Fibroblast of skin of left biceps (primary cell): ENCODE results near the gene L1CAM.

ENCODE experiments used
- DNase-seq, 2 experiments: peaks; one replicate each; pipeline ENCODE4 v3.0.0-alpha.2; 2013; ENCODE audit warnings: low read depth in 2 of 2

The L1CAM gene

DNA sequence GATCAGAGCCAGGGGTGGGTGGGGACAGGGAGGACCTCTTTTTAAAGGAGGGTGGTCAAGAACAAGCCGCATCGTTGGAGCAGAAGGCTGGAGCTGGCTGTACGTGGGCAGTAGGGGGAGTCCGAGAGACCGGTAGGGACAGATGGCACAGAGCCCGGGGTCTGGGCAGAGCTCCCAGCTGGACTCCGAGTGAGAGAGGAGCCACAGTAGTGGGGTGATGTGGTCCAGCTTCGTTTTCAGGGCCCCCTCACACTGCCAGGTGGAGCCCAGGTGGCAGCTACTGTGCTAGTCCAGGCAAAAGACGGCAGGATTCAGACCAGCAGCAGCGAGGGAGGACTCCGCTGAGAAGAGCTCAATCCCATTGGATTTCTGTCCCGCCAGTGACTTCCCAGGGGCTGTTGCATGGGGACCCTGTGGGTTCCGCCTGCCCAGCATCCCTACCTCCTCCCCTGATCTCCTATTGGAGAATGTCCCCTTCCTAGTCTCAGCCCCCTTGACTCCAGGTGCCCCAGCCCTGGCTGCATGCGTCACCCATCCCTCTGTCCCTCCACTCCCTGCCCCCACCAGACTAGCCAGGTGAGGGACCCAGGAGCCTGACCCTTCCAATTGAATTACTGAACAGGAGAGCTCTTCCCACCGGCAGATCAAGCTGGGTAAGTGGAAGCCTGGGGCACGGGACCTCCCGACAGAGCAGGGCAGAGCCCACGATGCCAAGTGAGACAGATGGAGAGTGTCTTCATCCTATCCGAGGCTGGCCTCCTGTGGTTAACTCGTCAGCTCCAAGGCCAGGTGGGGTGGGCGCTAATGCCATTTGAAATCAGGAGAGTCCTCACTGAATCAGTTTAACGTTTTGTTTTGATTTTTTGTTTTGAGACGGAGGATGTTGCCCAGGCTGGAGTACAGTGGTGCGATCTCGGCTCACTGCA is 37.2 kb upstream of the L1CAM start:
- no peak for DNase-seq

DNA sequence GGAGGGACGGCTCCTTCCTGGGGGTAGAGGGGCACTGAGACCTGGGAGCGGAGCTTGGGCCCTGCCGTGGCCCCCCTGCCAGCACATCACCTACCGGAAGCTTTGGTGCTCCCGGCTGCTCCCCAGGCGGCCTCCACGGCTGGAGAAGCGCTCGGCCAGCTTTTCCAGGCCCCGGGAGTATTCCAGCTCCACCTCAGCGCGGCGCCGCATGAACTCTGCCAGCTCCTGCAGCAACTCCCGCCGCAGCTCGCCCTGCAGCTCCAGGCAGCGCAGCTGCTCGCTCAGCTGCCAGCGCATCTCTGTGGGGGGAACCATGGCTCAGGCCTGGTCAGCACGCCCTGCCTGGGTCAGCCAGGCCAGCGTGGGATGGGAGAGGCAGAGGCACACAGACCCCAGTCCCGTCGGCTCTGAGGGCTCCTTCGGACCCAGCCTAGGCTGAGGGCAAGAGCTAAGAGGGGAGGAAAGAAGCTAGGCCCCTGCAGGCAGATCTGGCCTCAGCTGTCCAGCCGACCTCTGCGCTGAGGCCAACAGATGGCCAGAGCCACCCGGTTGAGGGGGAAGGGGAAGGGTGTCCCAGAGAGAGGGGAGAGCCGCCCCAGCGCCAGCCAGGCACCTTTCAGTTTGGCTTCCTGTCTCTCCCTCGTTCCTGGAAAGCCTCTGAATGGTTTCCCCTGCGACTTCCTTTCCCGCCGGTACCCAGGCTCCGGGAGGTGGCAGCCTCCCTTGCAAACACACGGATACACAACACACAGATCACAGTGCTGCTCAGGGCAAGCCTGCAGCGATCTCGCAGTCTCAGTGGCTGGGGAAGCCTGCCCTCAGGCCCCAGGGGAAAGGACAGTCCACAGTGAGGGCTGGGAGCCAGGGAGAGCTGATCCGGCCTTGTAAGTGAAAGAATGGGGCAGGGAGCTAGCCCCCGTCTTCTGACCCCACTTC is 35.8 kb upstream of the L1CAM start:
- no peak for DNase-seq

DNA sequence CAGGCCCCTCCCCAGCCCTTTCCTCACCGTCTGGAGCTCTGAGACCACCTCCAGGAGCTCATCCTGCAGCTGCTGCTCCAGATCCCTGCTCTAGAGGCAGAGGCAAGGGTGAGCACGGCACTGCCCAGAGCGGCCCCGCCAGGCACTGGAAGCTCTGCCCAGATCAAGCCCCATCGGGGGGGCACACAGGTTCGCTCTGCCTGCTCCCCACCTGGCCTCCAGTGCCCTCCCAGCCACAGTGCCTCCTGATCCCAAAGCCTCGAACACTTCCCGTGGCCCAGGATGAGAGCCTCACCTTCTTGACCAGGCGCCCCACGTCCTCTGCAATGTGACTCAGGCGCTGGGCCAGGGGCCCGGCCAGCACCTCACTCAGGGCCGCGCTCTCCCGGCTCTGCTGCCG is 35.1 kb upstream of the L1CAM start:
- no peak for DNase-seq

DNA sequence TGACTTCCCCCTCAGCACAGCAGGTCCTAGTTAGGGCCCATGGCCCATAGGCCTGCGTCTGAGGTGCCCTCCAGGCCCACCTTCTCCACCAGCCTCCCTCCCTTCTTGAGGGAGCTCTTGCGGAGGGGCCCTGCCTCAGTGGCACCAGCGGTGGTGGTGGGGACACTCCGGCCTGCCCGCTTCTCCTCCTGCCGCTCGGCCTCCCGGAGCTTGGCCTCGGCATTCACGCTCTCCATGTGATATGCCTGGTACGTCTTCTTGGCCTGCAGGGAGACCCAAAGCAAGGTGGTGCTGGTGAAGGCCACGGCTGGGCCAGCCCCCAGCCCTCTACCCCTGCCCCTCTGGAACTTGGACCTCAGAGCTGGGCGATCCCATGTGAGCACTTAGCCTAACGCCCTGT is 34.6 kb upstream of the L1CAM start:
- no peak for DNase-seq

DNA sequence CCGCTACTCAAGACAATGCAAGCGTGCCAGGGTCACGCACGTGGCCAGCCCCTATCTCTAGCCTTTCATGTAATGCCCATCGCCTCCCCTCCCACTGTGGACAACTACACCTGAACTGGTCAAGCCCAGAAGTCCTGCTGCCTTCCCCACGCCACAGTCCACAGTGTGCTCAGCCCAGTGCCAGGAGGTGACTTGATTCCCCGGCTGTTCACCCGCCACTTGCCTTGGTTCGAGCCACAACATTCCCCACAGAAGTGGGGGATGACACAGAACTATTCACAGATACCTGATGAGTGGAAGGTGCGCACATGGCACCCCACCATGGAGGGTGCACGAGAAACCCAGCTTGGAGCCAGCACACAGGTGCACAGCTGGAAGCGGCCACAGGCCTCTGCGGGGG is 33.3 kb upstream of the L1CAM start:
- no peak for DNase-seq

DNA sequence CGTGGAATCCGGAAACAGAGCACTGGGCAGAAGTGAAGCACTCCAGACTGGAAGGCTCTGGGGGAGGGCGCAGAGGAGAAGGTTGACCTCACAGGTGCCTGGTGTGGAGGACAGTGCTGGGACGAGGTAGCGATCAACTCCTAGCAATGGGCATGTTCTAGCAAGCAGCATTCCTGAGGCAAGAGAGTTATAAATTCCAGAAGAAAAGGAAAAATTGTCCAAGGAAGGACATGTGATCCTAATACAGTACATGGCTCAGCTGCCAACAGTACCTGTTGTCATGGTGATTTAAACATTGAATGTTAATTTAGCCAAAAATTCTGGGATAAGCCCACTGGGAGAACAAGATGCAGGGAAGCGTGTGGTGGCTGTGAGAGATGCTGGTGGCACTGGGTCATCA is 31.9 kb upstream of the L1CAM start:
- DNase-seq, result no peak

DNA sequence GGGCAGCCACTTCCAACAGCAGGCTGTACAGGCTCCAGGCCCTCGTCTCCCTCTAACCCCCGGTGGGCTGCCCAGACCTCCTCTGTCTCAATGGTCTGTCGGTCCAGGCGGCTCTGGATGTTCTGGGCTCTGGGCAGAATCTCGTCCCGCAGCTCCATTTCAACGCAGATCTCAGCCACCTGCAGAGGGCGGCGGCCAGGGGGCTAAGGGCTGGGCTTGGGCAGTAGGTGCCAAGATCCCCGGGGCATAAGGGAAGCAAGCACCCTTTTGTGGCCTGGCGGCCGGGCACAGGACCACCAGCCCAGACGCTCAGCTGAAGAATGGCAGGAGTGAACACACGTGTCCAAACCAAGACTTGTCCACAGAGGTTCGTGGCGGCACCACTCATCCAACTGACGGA is 27.7 kb upstream of the L1CAM start:
- DNase-seq, result no peak

- no peak for DNase-seq
Measured at GRCh38 chrX:153913211-153913610, 27.2 kb upstream of the L1CAM start.

GRCh38 chrX:153911798-153912197 is 25.8 kb upstream of the L1CAM start:
- no peak for DNase-seq

GRCh38 chrX:153910446-153910845 is 24.5 kb upstream of the L1CAM start:
- no peak for DNase-seq

- DNase-seq, result no peak
Measured at GRCh38 chrX:153909980-153910360, 24.0 kb upstream of the L1CAM start.

GRCh38 chrX:153909024-153909979 is 23.3 kb upstream of the L1CAM start:
- DNase-seq, result no peak

GRCh38 chrX:153908219-153908860 is 22.4 kb upstream of the L1CAM start:
- DNase-seq, result no peak

DNA sequence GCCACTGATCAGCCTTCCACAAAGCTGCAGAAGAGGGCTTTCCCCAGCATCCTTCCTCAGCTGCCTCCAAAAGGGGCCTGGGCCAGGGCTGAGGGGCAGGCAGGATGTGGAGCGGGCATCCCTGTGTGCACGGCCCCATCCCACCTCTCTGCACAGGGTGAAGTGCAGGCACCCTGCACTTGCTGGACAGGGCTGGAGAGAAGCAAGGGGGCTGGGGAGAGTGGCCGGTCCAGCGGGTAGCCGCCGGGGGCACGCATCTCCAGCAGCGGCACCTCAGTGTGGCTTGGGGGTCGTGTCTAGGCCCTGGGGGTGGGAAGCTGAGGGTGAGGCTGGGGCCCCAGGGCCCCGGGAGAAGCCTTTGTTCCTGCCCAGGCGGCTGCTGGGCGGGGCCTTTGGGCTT is 21.5 kb upstream of the L1CAM start:
- no peak for DNase-seq

- no peak for DNase-seq
Measured at GRCh38 chrX:153906126-153906917, 20.3 kb upstream of the L1CAM start.

DNA sequence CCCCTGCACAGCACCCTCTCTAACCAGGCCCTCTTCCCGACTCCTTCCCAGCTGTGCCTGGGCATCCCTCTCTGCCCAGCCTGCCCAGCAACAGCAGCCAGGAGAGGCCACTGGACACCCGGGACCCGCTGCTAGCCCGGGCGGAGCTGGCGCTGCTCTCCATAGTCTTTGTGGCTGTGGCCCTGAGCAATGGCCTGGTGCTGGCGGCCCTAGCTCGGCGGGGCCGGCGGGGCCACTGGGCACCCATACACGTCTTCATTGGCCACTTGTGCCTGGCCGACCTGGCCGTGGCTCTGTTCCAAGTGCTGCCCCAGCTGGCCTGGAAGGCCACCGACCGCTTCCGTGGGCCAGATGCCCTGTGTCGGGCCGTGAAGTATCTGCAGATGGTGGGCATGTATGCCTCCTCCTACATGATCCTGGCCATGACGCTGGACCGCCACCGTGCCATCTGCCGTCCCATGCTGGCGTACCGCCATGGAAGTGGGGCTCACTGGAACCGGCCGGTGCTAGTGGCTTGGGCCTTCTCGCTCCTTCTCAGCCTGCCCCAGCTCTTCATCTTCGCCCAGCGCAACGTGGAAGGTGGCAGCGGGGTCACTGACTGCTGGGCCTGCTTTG is 19.6 kb upstream of the L1CAM start:
- DNase-seq, result no peak

GRCh38 chrX:153903991-153904957 is 18.3 kb upstream of the L1CAM start, which contains the start of gene AVPR2:
AVPR2 (plus strand) TSS chrX:153904673; CDS start chrX:153905146, 473 bp downstream.
- DNase-seq, result no peak

DNA sequence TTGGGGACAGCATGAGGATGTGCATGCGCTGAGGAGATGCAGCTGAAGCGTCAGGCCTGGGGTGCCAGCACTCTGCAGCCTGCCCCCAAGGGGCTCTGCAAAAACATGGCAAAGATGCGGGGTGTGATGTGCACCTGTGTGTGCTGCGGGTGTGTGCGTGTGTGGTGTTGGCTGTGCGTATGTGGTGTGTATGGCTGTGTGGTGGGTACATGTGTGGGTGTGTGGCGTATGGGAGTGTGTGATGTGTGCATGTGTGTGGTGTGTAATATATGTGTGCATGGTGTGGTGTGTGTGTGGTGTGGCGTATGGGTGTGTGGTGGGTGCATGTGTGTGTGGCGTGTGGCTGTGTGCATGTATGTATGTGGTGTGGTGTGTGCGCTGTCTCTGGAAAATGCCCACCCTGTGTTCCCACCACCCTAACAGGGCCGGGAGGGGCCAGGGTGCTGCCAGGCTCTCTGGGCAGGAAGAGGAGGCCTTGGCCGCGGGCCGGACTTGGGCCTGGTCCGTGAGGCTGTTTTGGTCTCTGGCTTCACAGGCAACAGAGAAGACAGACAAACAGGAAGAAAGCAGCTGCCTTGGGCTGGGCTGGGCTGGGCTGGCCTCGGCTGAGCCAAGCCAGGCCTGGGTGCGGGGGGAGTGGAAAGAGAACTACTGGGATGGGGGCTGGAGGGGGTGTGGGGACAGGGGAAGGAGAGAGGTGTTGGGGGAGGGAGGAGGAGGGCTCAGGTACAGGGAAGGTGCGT is 17.4 kb upstream of the L1CAM start:
- DNase-seq, result no peak
